HG03095 (cell line): ENCODE data around the gene TNFSF9.
"Not testable (repeated sequence)": the region's sequence is repeated elsewhere in the genome, so short reads cannot be mapped to it uniquely, and the experiment has no call there.

ENCODE experiments used
- ATAC-seq: cut with Tn5 transposase; IDR thresholded peaks from one replicate; pipeline ENCODE4 v1.9.1; 2021; ENCODE audit warnings: moderate library complexity; ENCODE audit not compliant: unreplicated experiment

TNFSF9 gene

DNA sequence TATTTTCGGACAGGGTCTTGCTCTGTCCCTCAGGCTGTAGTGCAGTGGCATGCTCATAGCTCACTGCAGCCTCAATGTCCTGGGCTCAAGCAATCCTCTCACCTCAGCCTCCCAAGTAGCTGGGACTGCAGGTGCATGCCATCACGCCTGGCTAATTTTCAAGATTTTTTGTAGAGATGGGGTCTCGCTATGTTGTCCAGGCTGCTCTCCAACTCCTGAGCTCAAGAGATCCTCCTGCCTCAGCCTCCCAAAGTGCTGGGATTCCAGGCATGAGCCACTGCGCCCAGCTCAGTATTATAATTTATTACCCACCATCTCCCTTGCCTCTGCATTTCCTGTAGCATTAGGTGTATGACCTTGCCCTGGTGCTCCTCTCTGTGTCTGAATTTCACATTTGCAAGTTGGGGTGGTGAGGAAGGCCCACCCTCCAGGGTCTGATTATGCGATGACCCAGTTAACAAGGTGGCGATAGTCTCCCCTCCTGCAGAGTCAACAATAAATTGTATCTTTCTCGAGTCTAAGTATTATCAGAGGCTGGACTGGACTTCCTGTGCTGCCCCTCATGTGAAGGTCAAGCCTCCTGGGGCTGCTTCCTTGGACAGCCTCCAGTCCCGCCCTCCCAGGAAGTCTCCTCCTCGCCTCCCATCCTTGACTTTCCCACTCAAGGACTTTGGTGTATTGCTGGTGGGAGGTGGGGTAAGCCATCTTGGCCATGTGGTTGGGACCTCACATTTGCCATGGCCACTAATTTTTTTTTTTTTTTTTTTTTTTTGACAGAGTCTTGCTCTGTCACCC lies 27.2 kb upstream of the TNFSF9 start:
- ATAC-seq: no peak

DNA sequence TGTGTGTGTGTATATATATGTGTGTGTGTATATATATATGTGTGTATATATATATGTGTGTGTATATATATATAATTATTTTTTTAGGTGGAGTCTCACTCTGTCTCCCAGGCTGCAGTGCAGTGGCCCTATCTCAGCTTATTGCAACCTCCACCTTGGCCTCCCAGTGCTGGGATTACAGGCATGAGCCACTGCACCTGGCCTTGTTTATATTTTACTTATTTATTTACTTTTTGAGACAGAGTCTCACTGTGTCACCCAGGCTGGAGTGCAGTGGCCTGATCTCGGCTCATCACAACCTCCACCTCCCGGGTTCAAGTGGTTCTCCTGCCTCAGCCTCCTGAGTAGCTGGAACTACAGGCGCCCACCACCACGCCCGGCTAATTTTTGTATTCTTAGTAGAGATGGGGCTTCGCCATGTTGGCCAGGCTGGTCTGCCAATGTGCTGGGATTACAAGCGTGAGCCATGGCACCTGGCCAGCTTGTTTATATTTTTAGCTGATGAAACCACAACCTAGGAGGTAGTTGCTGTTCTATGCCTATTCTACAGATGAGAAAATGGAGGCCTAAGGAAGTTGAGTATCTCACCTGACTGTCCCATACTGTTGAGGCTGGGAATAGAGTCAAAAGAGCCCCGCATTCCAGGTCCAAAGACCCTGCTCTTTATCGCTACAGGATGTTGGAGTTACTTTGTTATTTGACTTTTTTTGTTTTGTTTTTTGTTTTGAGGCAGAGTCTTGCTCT lies 22.6 kb upstream of the TNFSF9 start:
- not testable (repeated sequence) for ATAC-seq

DNA sequence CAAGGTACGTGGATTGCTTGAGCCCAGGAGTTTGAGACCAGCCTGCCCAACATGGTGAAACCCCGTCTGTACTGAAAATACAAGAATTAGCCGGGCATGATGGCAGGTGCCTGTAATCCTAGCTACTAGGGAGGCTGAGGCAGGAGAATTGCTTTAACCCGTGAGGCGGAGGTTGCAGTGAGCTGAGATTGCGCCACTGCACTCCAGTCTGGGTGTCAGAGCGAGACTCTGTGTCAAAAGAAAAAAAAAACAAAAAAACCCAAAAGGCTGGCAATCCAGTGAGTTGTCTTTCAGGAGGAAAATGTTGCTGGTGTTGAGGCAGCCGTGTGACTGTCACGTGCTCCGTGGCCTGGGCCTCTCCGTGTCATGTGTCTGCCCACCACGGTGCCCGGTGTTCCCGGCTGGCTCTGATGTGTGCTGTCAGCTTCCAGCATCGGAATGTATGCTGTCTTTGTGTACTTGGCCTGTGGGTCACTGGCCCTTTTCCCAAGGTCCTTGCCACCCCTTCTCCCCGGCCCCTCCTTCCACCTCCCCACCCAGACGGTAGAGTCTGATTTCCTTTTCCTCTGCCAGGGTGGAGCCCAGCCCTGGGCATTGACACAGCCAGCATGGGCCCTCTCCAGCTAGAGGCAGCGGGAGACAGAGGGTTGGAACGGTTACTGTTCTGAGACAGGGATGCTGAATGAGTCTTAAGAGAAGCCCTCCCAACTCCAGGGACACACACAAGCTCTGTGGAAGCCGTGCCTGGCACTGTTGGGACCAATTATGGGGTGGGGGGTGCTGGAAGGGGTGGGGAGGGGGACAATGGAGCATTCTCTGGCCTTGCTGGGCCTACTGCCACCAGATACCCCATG lies 21.5 kb upstream of the TNFSF9 start:
- ATAC-seq: no peak

DNA sequence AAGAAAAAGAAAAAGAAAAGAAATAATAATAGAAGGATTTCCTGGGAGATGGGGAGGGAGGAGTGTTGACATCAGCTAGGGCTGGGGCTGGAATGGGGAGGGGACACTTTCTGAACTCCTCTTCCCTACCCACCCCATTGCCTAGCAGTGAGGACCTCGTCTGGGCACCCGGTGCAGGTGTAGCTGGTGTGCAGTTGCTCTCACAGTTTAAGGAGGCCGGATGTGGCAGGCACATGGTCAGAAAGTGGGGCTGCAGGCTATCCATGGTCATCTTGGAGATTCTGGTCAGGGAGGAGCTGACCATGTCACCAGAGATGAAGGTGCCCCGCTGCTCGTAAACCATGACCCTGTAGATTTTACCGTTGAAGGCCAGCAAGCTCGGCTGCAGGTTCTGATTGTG lies 20.2 kb upstream of the TNFSF9 start:
- ATAC-seq: no peak

DNA sequence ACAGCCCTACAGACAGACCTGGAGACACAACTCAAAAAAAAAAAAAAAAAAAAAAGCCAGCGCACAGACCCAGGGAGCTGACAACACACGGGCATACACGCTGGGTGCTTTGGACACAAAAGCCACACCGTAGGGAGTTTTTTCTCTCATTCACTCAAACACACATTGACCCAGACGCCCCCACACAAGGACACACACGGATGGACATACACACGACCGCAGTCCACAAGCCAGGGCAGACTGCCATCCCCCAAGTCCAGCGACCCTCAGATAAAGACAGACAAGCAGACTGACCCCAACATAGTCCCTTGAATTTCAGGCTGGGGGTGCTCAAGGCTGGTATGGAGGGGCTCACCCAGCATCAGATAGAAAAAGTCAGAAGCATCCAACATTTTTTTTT lies 16.7 kb upstream of the TNFSF9 start:
- no peak for ATAC-seq

DNA sequence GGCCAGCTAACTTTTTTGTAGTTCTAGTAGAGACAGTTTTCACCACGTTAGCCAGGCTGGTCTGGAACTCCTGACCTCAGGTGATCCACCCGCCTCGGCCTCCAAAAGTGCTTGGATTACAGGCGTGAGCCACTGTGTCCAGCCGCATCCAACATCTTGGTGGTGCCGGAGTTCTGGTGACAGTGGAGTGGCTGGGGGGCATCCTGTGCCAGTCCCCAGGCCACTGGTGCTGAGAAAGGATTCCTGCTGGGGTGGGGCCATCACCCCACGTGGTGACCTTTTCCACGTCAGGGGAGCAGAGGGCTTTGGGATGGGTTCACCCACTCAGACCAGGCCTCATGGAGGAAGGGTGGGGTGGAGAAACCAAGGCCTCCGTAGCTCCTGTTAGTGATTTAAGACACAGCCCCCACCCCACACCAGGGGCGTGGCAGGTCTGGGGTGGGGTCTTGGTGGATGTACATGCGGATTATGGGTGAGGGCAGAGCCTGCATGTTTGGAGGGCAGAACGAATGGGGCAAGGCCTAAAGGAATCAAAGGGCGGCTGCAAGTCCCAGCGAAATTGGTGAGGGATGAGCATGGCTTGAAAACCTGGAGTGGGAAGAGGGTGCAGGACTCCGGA lies 15.8 kb upstream of the TNFSF9 start:
- ATAC-seq: no peak

DNA sequence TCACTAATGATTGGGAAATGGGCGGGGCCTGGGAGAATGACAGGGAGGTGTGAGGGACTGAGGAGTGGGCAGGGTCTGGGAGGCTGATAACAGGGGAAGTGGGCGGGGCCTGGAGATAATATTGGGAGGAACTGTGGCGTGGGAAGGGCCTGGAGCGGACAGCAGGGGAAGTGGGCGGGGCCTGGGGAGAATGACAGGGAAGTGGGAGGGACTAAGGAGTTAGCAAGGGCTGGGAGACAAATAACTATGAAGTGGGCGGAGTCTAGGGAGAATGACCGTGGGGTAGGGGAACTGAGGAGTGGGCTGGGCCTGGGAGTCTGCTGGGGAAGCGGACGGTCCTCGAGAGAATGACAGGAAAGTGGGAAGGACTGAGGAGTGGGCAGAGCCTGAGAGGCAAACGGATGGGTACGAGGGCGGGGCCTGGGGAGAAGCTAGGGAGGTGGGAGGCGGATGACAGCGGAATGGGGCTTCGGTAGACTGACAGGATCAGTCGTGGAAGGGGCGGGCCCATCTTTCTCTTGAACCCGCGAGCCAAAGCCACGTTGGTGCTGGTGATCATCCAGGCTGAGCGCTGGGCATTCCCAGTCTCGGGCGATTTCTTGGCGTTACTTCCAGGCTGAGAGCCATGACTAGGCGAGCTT lies 14.7 kb upstream of the TNFSF9 start:
- peak; percentile 36 for ATAC-seq

DNA sequence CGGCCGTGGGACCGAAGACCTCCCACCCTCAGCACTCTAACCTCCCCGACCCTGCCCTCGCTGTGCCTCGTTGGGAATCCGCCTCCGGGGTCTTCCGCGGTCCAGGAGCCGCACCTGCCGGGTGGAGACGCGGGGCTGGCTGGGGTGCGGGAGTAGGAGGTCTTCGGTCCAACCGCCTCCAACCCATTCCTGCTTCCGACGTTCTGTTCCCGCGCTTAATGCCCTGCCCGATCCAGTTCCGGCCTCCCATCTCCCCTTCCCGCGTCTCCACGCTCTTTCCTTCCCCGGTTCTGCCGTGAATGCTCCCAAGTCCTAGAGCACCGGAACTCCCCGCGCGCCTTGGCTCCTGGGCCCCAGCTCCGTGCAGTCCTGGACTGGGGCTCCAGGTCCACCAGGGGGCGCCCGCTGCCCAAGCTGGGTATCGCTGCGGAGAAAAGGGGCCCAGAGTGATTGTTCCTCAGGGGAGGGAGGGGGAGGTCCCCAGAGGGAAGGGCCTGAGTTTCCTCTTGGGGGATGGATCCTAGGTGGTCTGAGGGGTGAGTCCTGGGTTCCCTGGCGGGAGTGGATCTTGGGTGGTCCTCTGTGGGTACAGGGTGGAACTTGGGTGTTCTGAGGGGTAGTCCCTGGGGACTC lies 14.1 kb upstream of the TNFSF9 start:
- peak; percentile 33 for ATAC-seq

DNA sequence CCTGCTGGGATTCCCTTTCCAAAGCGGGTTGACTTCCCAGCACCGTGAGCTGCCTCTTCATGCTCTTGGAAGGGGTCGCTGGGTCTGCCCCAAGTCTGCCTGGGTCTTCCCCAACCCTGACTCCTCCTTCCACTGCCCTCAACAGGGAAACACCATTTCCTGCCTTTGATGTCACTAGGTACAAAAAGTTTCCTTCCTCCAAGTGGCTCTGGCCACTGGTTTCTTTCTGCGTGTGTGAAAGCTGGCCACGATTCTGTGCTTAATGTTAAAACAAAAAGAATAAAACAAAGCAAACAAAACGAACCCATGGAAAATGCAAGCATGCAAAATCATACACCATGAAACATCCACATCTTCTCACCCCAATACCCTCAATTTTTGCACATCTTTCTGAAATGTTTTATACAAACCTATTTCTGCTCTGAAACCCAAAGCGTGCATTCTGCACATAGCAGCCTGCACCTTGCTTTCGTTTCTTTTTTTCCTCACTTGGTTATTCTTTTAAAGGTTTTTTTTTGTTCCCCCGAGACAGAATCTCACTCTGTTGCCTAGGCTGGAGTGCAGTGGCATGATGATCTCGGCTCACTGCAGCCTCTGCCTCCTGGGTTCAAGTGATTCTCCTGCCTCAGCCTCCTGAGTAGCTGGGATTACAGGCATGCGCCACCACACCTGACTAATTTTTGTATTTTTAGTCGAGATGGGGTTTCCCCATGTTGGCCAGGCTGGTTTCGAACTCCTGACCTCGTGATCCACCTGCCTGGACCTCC lies 12.5 kb upstream of the TNFSF9 start:
- ATAC-seq: no peak

DNA sequence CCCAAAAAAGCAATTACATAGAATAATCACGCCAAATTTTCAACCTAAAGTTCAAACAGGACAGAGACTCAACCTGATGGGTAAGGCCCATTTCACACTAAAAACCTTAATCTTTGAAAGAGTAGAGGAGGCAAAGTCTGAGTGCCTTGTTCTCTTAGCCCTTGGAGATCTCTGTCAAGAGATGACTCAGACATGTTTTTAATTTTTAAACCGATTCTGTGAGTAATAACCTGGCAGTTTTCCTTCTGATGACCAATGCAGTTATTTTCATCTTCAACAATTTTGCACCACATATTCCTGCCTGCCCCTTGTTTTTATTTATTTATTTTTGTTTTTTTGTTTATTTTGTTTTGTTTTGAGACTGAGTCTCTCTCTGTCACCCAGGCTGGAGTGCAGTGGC lies 11.5 kb upstream of the TNFSF9 start:
- no peak for ATAC-seq

DNA sequence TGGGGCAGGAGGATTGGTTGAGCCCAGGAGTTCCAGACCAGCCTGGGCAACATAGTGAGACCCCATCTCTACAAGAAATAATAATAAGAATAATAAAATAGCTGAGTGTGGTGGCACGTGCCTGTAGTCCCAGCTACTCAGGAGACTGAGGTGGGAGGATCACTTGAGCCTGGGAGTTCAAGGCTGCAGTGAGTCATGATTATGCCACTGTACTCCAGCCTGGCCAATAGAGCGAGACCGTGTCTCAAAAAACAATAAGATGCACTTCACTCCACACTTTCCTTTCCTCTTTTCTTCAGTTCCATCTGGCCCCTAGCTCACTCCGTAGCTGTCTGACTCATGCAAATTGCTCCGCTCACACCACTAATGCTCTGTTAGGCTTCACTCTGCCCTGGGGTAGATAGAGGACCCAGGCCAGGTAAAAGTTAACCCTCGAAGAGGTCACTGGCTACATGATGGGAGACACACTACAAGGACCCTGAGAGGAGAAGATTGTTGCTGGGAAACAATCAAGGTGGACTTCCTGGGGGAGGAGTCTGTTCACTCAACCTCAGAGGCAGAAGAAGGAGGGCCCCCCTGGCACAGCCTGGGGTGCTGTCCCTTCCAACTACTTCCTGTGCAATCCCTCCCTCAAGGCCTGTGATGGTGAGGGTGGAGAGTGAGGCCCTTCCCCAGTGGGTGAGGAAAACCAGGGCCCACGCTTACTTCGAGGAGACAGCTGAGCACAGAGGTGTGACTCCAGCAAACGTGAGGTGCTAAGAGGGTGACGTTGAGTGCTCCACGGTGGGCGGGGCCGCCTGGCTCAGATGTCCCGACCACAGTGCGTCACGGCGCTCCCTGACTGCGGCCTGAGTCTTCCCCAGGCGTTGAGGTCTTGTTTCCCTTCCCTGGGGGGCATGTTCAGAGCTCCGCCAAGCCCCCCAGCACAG lies 8.8 kb upstream of the TNFSF9 start:
- ATAC-seq: peak; percentile 35

DNA sequence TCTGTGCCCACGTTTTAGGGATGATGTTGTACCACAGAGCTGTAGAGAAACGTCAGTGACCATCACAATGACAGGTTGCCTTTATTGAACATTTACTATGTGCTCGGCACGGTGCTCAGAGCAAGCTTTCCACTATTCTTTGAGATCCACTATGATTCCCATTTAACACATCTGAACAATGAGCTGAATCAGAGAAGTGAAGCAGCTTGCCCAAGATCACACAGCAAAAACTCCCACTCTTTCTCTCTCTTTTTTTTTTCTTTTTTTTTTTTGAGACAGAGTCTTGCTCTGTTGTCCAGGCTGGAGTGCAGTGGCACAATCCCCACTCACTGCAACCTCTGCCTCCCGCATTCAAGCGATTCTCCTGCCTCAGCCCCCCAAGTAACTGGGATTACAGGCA lies 8.1 kb upstream of the TNFSF9 start:
- no peak for ATAC-seq

DNA sequence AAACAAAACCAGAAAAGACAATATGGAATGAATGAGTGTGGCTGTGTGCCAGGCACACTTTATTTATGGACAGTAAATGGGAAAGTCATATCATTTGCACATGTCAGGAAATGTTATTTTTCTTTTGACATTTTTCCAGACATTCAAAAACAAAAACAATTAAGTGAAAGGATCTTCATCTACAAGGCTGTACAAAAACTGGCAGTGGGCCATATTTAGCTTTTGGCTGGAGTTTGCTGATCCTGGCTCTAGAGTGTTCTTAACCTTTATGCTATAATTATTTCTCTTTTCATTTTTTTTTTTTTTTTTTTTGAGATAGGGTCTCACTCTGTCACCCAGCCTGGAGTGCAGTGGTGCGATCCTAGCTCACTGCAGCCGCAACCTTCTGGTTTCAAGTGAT lies 6.5 kb upstream of the TNFSF9 start:
- no peak for ATAC-seq

DNA sequence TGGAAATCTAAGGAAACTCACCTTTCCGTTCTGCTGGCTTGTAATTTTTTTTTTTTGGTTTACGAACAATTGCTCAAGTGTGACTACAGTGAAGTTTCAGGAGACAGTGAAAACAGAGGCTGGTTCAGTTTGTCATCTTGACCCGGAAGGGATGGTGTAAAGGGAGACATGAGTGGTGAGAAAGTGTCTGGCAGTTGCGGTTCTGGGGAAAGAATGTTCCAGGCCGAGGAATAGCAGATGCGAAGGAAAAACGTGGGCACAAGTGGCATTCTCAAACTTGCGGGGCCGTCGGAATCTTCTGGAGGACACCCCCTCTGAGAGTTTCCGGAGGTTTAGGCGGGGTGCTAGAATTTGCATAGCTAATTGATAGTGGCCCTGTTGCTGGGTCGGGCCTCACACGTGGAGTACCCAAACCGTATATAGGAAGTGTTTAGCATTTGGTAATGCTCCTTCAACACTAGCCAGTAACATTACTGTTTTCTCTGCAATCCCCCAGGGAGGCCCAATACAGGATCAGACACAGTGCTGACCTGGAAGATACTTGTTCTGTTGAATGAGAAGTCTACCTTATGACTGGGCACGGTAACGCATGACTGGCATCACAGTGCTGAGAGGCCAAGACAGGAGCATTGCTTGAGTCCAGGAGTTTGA lies 2.8 kb upstream of the TNFSF9 start:
- peak; percentile 44 for ATAC-seq

DNA sequence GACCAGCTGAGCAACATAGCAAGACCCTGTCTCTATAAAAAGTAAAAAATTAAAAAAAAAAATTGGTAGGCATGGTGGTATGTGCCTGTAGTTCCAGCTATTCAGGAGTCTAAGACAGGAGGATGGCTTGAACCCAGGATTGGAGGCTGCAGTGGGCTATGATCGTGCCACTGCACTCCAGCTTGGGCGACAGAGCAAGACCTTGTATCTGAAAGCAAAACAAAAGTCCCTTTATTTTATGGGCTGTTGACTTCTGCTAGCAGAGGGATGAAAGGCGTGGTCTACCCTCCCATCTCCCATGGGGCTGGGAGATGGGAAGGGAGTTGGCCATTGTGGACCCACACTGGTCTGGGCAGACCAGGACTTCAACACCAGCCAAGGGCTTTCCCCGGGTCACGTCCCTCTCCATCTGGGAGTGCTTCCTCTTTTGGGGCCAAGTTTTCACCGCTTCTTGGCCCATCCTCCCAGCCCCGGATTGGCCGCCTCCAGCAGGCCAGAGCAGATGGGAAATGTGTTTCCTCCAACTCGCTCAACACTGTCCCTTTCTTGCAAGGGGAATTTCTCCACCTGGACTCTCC lies 2.2 kb upstream of the TNFSF9 start:
- no peak for ATAC-seq

DNA sequence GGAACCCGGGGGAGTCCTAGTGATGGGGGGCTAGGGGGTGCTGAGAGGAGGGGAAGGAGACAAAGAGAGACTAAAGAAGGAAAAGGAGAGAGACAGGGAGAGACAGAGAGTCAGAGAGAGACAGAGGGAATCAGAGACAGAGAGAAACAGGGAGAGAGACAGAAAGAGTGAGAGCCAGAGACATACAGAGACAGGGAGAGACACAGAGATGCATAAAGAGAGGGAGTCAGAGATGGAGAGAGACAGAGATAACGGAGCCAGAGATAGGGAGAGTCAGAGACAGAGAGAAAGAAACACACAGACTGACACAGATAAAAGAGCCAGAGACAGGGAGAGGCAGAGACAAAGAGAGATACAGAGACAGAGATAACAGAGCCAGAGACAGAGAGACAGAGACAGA lies 1.5 kb upstream of the TNFSF9 start:
- no peak for ATAC-seq

DNA sequence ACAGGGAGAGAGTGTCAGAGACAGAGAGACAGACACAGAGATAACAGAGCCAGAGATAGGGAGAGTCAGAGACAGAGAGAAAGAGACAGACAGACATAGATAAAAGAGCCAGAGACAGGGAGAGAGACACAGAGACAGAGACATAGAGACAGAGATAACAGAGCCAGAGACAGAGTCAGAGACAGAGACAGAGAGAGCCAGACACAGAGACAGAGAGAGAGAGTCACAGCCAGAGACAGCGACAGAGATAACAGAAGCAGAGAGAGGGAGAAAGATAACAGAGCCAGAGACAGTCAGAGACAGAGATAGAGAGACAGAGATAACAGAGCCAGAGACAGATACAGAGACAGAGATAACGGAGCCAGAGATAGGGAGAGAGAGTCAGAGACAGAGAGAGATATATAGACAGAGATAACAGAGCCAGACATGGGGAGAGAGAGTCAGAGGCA lies 865 bp upstream of the TNFSF9 start:
- ATAC-seq: no peak
